GM18498 (cell line): ENCODE data around the gene MAML1.

Experiments
- ATAC-seq: cut with Tn5 transposase; IDR thresholded peaks from one replicate; pipeline ENCODE4 v1.9.1; 2021; ENCODE audit warnings: mild to moderate bottlenecking, moderate library complexity; ENCODE audit not compliant: unreplicated experiment

The MAML1 gene

DNA sequence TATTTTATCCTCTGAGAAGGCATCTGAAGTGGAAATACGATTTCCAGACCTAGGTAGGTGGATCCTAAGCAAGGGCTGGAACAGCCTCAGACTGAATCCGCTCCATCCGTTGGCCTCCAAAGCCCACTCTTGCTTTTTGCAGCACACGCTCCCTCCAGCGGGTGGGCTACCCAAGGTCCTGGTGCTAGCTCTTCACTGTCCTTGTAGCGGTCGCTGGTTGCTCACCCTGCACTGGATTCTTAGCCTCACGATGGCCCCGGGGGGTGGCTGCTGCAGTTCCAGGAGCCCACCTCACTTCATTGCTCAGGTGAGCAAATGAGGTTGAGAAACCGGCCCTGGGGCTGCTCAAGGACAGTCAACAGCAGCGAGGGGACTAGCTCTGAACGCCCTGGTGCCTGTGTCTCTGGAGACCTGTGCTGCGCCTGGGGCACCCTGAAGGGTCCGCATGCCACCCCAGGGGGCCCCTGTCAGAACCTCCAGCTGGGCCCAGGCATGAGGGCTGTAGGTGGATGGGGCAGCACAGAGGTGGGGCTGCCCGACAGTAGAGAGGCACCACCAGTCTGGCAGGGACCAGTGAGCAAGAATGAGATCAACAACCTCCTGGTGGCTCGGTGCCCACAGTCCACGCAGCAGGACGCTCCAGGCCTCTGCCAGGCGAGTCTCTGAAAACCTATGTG lies 69.7 kb downstream of the MAML1 start:
- ATAC-seq, result no peak

- no peak for ATAC-seq
Observed at GRCh38 chr5:179802950-179803562, 70.4 kb downstream of the MAML1 start.

- no peak for ATAC-seq
Observed at GRCh38 chr5:179803651-179804554, 71.3 kb downstream of the MAML1 start.

DNA sequence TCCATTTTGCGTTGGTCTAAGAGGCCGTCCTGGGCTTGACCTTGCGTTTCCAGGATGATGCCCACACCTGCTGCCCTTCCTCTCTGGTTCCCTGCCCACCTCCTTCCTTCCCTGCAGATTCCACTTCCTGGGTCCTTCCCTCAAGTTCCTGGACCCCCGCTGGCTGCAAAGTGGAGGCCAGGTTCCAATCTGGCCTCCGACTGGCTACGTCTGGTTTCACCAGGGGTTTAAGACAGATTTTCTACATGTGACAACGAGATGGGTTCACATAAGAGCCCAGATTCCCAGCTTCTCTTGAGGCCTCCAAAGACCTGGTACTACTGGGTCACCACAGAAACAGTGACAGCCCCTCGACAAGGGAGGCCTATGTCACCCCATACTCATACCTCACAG lies 71.9 kb downstream of the MAML1 start:
- ATAC-seq, result no peak

DNA sequence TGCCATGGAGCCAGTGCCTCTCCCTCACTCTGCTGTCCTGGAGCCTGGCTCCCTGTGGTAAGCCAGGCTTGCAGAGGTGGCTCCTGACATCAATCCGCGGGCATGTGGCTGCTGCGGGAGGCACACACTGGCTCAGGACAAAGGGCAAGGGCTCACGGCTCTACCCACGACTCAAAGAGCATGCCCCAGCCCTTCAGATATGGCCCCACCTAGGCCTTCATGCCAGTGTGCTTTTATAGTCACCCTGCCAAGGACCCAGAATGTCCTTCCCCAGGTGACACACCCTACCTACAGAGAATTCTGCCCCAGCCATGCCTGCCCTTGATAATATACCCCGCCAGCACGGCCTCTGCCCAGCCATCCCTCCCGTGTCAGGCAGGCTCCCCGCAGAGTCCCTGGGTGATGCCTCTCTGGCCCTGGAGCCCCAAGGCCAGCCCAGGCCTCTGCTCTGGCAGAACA lies 72.5 kb downstream of the MAML1 start:
- ATAC-seq, result no peak

- ATAC-seq, result peak; percentile 25
Observed at GRCh38 chr5:179805529-179806249, 73.1 kb downstream of the MAML1 start.

- peak; percentile 76 for ATAC-seq
Observed at GRCh38 chr5:179806250-179807048, 73.8 kb downstream of the MAML1 start, which contains the start of gene MGAT4B. TSS of gene MGAT4B (minus strand) at chr5:179806866. CDS start at chr5:179806583, 283 bp downstream.

DNA sequence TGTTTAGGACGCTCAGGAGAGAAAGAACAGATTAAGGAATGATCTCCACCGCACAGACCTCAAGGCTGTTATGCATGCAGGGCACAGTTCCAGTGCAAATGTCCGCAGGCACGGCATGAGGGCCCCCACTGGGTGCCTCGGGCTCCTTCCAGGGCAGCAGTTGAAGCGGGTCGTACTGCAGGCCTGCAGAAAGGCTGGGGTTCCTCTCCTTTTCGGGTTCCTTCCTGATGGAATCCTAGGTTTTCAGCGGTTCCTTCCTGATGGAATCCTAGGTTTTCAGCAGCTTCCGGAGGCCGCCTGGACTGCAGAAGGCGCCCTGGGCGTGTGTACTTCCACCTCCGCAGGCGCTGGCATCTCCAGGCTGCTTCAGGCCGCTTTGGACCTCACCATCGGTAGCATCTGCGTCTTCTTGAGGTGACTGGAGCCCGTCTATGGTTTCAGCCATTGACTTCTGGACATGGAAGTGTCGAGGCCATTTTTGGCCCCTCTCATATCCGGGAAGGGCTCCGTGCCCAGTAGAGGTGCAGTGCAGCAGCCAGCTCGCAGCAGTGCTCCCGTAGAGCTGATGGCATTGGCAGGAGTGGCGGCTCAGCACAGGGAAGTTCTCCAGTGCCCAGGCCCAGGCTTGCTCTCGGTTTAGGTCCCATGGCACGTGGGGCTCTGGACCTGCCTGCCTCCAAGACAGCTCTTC lies 79.7 kb downstream of the MAML1 start:
- ATAC-seq, result no peak

- no peak for ATAC-seq
Observed at GRCh38 chr5:179812997-179813607, 80.5 kb downstream of the MAML1 start.

DNA sequence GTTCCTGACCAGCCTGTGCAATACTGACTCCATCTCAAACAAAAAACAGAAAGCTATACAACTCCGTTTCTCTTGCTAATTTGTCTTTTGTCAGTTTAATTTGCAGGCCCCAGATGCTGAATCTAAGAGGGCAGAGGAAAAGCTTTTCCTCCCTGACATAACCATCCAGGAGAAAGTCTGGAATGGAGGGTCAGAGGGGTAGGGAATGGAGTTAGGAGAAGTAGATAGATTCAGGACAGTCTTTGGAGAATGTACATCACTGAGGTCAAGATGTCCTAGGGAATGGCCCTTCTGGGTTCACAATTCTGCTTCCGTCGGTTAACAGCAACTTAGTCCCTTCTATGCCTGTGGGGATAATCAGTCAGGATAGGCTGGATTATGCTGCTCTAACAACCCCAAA lies 81.5 kb downstream of the MAML1 start:
- ATAC-seq, result no peak

- ATAC-seq, result no peak
Observed at GRCh38 chr5:179815491-179816249, 83.0 kb downstream of the MAML1 start.

DNA sequence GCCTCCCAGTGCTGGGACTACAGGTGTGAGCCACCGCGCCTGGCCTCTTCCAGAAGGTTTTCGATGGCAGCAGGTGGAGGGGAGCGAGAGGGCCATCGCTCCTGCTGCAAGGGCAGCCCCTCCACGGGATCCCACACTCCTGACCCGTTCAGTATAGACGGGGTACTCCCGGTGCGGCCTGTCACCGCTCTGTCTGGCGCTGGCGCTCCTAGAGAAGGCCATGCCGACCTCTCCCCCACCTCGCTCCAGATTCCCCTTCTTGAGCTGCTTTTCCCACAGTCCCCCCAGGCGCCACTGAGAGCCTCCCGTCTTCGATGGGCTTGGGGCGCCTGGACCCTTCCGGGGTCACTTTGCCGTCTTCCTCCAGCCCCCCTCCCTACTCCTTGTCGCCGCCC lies 83.8 kb downstream of the MAML1 start:
- no peak for ATAC-seq

- ATAC-seq, result no peak
Observed at GRCh38 chr5:179816796-179817469, 84.3 kb downstream of the MAML1 start.

DNA sequence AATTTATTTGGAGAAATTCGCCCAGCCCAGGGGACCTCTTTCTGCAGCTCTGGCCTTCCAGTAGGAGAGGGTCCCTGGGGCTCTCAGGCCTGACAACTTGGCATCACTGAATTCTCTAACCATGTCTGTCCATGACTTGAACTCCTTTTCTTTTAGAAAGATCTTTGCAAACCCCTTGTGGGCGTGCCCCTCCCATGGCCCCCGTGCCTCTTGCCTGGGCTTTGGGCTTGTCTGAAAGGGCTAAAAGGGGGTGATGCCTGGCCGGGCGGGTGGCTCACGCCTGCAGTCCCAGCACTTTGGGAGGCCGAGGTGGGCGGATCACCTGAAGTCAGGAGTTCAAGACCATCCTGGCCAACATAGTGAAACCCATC lies 84.8 kb downstream of the MAML1 start:
- no peak for ATAC-seq

- ATAC-seq, result no peak
Observed at GRCh38 chr5:179817890-179818745, 85.5 kb downstream of the MAML1 start.

DNA sequence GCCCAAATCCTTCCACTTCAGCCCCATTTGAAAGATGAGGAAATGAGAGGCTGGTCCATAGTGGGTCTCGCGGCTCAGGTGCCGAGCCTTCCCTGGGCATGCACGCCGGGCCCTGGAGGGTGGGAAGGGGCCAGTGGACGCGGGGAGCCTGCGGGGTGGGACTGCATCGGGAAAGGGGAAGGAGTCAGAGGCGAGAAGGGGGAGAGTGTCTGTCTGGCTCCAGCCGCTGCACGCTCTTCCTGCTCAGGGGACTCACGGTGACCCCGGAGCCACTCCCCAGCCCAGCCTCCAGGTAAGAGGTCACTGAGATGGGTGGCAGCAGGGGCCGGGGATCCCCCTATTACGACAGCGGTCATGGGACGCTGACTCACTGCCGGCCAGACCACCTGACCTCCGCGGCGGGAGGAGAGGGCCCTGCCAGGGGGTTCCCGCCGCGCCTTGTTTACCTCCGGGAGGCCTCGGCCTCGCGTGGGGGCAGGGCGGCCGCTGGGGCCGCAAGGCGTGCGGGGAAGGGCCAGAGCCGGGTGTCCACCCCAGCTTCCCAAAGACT lies 86.2 kb downstream of the MAML1 start:
- peak; percentile 66 for ATAC-seq
